ENCODE results near the gene LTC4S. TPM values are rescaled to one million over a fixed set of nuclear protein-coding genes. Genes with fewer than 3 reads are reported as not detected.
A peak's percentile ranks its signal among the peaks of the same experiment; 100 is the strongest.
"Not testable (repeated sequence)": the region's sequence is repeated elsewhere in the genome, so short reads cannot be mapped to it uniquely, and the experiment has no call there.

Gene LTC4S
- total RNA-seq, 1 donor from 2014 or later = 7.1 TPM

DNA sequence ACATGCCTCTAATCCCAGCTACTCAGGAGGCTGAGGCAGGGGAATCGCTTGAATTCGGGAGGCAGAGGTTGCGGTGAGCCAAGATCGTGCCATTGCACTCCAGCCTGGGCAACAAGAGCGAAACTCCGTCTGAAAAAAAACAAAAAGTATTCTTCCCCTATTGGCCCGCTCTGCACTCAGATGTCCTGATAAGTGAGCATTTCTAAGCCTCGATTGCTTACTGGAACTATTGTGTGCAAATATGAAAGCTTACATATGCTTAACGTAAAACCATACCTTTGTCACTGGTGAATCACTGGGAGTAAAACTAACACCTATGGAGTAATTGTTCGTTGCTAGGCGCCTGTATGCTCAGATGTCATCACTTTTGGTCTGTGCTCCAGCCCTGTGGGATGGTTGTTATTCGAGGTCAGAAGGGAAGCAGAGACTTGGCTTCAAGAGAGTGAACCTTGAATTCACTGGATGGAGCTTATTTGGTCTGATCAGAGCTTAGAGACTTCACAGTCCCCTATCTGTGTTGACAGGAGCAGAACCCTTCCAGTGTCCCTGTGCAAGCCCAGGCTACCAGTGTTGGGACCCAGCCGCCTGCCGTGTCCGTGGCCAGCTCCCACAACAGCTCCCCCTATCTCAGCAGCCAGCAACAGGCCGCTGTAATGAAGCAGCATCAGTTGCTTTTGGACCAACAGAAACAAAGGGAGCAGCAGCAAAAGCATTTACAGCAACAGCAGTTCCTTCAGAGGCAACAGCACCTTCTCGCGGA lies 25.3 kb upstream of the LTC4S start:
- intact Hi-C loops (cut with micrococcal nuclease) = no loop called here
- DNase-seq = no peak

DNA sequence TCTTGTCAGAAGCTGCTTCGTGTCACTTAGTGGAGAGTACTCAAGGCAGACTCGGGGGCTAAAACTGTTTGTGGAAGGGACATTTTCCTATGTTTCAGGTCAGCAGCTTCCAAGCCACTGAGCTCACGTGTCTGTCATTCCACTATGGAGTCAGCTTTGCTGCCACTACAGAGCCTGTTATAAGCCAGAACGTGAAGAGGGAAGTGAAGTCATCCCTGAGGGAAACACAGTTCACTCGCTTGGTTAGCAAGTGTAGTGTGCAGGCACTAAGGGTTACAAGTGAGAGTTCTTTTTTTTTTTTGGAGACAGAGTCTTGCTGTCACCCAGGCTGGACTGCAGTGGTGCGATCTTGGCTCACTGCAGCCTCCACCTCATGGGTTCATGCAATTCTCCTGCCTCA lies 24.5 kb upstream of the LTC4S start:
- no peak for DNase-seq
- intact Hi-C loops (cut with micrococcal nuclease) = no loop called here
- no peak for ATAC-seq

More for the DNA sequence above, 25.3 kb upstream of the LTC4S start:
- peak; percentile 44 for ATAC-seq

DNA sequence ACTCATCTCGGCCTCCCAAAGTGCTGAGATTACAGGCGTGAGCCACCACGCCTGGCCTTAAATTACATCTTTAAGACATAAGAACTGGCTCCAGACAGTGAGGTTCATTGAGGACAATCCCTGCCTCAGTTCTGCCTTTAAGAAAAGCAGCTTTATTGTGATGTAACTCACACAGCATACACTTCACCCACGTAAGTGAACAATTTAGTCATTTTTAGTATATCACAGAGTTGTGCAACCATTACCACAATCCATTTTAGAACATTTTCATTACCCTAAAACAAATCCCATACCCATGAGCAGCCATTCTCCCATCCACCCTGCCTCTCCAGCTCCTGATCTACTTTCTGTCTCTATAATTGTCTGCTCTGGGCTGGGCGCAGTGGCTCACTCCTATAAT lies 24.0 kb upstream of the LTC4S start:
- ATAC-seq (no peak), DNase-seq (no peak)
- intact Hi-C loops (cut with micrococcal nuclease) = no loop called here

DNA sequence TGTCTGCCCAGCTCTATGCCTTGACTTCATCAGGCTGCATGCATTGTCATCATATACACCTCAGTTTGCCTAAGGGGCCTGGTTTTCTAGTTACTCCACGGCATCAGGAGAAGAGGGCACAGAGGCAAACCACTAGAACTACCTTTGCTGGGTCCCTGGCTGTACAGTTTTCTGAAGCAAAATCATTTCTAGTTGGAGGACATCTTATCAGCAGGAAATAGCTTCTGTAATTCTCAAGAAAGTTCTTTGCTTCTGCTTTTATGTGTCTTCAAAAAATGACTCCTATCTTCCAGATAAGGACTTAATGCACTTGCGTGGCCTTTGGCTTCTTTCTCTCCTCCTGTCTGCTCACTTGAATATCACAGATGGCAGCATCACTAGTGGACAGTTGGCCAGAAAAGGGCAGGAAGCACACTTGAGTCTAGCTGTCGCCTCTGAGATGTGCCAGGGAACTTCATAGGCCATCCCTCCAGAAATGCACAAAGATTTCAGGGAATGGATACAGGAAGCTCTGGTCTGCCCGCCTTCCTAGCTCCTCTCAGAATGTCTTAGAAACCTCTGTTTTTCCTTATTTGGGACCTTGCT lies 22.4 kb upstream of the LTC4S start:
- DNase-seq (no peak), ATAC-seq (no peak)
- intact Hi-C loops (cut with micrococcal nuclease) = no loop called here

GRCh38 chr5:179772351-179772750 lies 21.4 kb upstream of the LTC4S start:
- ATAC-seq = no peak
- DNase-seq = no peak
- intact Hi-C loops (cut with micrococcal nuclease) = no loop called here

- intact Hi-C loops (cut with micrococcal nuclease) = no loop called here
- DNase-seq (peak; percentile 21), ATAC-seq (no peak)
Observed at GRCh38 chr5:179773686-179774040, 20.1 kb upstream of the LTC4S start.

DNA sequence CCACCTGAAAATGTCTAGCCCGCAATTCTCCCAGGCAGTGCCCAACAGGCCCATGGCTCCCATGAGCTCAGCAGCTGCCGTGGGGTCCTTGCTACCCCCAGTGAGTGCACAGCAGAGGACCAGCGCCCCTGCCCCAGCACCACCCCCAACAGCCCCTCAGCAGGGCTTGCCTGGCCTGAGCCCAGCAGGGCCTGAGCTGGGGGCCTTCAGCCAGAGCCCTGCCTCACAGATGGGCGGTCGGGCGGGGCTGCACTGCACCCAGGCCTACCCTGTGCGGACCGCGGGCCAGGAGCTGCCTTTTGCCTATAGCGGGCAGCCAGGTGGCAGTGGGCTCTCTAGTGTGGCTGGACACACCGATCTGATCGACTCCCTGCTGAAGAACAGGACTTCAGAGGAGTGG lies 19.3 kb upstream of the LTC4S start:
- DNase-seq (peak; percentile 19), ATAC-seq (no peak)
- intact Hi-C loops (cut with micrococcal nuclease) = no loop called here

DNA sequence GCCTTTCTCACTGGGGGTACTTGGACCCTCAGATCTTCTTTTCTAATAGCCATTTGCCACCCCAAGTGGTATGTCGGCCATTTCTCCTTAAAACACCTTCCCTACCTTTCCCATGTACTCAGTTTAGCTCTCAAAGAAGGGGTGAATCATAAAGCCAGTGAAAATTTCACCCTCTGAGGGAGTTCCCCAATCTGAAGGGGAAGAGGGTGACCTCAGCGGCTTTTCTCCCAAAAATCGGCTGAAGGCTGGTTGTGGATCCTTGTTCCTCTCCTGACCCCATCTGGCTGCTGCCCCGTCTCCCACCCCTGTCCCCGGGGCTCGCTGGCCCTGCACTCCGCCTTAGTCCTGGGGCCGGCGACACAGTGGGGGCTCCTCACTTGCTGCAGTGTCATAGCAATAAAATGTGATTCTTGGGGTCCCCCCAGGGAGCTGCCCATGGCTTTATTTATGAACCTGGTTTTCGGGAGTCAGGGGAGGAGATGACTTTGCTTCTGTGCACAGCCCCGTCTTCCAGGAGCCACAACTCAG lies 17.3 kb upstream of the LTC4S start:
- DNase-seq (peak; percentile 29), ATAC-seq (peak; percentile 12)
- intact Hi-C loops (cut with micrococcal nuclease) = no loop called here

GRCh38 chr5:179777456-179777855 lies 16.3 kb upstream of the LTC4S start:
- ATAC-seq (no peak), DNase-seq (peak; percentile 8)
- intact Hi-C loops (cut with micrococcal nuclease) = no loop called here

- peak; percentile 31 for ATAC-seq
- DNase-seq = peak; percentile 13
- intact Hi-C loops (cut with micrococcal nuclease) = no loop called here
Observed at GRCh38 chr5:179777909-179778308, 15.9 kb upstream of the LTC4S start.

- intact Hi-C loops (cut with micrococcal nuclease) = no loop called here
- DNase-seq = peak; percentile 4
- no peak for ATAC-seq
Observed at GRCh38 chr5:179778591-179778990, 15.2 kb upstream of the LTC4S start.

- peak; percentile 28 for DNase-seq
- intact Hi-C loops (cut with micrococcal nuclease) = no loop called here
- ATAC-seq = no peak
Observed at GRCh38 chr5:179779826-179780225, 14.0 kb upstream of the LTC4S start.

- DNase-seq (peak; percentile 29), ATAC-seq (peak; percentile 35)
- intact Hi-C loops (cut with micrococcal nuclease) = no loop called here
Observed at GRCh38 chr5:179780362-179780761, 13.4 kb upstream of the LTC4S start.

- peak; percentile 42 for ATAC-seq
- DNase-seq = peak; percentile 21
- intact Hi-C loops (cut with micrococcal nuclease) = no loop called here
Observed at GRCh38 chr5:179781846-179782245, 11.9 kb upstream of the LTC4S start.

- no peak for DNase-seq
- intact Hi-C loops (cut with micrococcal nuclease) = no loop called here
- no peak for ATAC-seq
Observed at GRCh38 chr5:179783128-179783527, 10.7 kb upstream of the LTC4S start.

DNA sequence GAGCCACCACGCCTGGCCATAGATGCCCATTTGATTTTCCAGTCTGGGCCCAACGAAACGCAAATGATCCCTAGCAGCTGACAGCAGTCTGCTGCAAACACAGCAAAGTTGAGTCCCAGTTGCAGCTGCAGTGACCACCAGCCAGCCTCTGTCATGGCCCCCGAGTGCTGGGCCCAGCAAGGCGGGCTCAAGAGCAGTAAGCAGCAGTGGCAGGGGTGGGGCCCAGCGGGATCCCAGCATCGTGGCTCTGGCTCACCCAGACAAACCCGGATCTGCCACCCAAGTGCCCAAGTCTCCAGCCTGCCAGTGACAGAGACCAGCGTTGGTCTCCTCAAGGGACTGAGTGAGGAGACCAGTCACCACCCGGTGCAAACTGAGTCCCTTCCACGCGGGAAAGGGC lies 6.9 kb upstream of the LTC4S start:
- ATAC-seq = no peak
- DNase-seq = no peak
- intact Hi-C loops (cut with micrococcal nuclease) = no loop called here

GRCh38 chr5:179788193-179788854 lies 5.5 kb upstream of the LTC4S start:
- no peak for ATAC-seq
- DNase-seq = no peak
- intact Hi-C loops (cut with micrococcal nuclease) = no loop called here

- DNase-seq = peak; percentile 2
- intact Hi-C loops (cut with micrococcal nuclease); ATAC-seq: not testable (repeated sequence)
Observed at GRCh38 chr5:179789278-179789677, 4.5 kb upstream of the LTC4S start.

GRCh38 chr5:179791881-179792611 lies 1.7 kb upstream of the LTC4S start:
- ATAC-seq = peak; percentile 2
- peak; percentile 69 for DNase-seq
- intact Hi-C loops (cut with micrococcal nuclease) = no loop called here

Measured in left ventricle myocardium superior (tissue), 1 donor.